DND-41 (cell line): ENCODE measurements around the gene SH2D3C.

Experiments used
- CTCF ChIP-seq: IDR thresholded peaks from 2 replicates; pipeline ENCODE4 v1.5.1; 2012; ENCODE audit warnings: borderline replicate concordance, low read length, moderate library complexity, mild to moderate bottlenecking; ENCODE audit not compliant: poor library complexity, severe bottlenecking; ENCODE audit errors: extremely low read depth
- EZH2 ChIP-seq: IDR thresholded peaks from 3 replicates; pipeline ENCODE4 v1.6.1; 2012; ENCODE audit warnings: borderline replicate concordance, low read depth, mild to moderate bottlenecking, moderate library complexity, low read length, inconsistent platforms; ENCODE audit not compliant: severe bottlenecking

DNA sequence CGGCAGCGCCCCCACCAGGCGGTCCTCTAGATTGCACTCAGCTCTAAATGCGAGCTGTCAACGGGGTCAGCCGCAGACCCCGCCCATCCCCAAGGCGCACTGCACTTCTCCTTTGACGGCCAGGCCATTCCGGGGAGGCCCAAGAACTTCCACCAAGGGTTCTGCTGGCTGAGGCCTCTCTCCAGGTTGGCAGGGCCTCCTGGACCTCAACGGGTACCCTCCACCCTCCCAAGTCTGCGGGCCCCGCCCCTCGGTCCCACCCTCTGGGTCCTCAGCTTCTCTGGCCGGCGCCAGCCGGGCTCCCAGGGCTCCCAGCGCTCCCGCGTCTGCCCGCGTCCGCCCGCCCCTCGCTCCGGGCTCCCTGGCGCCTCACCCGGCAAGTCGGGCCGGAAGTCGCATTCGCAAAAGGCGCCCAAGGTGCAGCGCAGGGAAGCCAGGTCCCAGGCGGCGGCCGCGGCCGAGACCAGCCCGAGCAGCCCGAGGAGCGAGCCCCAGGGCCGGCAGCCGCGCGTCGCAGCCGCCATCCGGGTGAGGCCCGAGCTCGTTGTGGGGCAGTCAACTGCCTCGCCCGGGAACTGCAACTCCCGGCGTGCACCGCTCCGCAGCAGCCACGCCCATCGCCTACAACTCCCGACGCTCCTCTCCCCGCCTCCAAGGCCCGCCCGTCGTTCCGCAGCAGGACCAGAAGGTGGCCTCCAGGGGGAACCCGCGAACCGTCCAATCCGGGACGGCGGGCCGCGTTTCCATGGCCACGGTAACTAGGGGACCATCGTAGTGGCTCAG is 43.5 kb downstream of the SH2D3C start, which contains the start of gene TOR2A:
- TF ChIP-seq CTCF (peak; percentile 96), EZH2 (no peak)
